Right ventricle myocardium inferior (tissue), 1 donor: Measurements from ENCODE around the gene MEST. TPM values are rescaled to one million over a fixed set of nuclear protein-coding genes. Genes with fewer than 3 reads are reported as not detected.
"Not testable (repeated sequence)": the region's sequence is repeated elsewhere in the genome, so short reads cannot be mapped to it uniquely, and the experiment has no call there.

Experiments used
- ATAC-seq: fragments of 200-7000 bp; cut with Tn5 transposase; one replicate; pipeline ENCODE4 v1.9.1; 2020; ENCODE audit warnings: mild to moderate bottlenecking, moderate library complexity
- DNase-seq: peaks from one replicate; pipeline ENCODE4 v3.0.0; 2021; ENCODE audit errors: missing footprints
- intact Hi-C: fragments of 100-400 bp; cut with DNase I; formaldehyde crosslinking; loops from one replicate; pipeline ENCODE4 v1.11.0; 2022
- long read RNA-seq: library from polyadenylated mRNA; unstranded; transcript quantifications from one replicate; pipeline ENCODE4 v2.0.0, GENCODE V29; 2021
- total RNA-seq: library from RNA; stranded (reverse); fragmentation: NEBNext Ultra II Directional; extraction: Animal tissue kit (Norgen Biotek cat#: 25700); gene quantifications from one replicate; pipeline ENCODE4 v1.2.1, GENCODE V29; 2021
- donor health status: DM: no; HTN: yes; CAD: no; lungs with severe emphysema.

The MEST gene, protein sequence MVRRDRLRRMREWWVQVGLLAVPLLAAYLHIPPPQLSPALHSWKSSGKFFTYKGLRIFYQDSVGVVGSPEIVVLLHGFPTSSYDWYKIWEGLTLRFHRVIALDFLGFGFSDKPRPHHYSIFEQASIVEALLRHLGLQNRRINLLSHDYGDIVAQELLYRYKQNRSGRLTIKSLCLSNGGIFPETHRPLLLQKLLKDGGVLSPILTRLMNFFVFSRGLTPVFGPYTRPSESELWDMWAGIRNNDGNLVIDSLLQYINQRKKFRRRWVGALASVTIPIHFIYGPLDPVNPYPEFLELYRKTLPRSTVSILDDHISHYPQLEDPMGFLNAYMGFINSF
- total RNA-seq = 10.7 TPM
- long read RNA-seq, partial matches to known transcripts = 0 of 4 reads
- long read RNA-seq, other reads (novel, unspliced or antisense) = 1 of 4 reads

- intact Hi-C loops = loop anchor here (10.0 kb wide), 1 partner anchor 137 kb away; no protein-coding TSS in a partner anchor
- peak; percentile 30 for ATAC-seq
- no peak for DNase-seq
Measured at GRCh38 chr7:130491841-130492522, at the start of gene MEST. MEST (plus strand) TSS chr7:130492085; CDS start chr7:130492314, 229 bp downstream.

- DNase-seq (no peak), ATAC-seq (no peak)
- intact Hi-C loops = loop anchor here (5.0 kb wide), 1 partner anchor 235 kb away; the partner anchor contains the start of genes SSMEM1 and TMEM209
Measured at GRCh38 chr7:130442601-130443000, 49.3 kb upstream of the MEST start.

DNA sequence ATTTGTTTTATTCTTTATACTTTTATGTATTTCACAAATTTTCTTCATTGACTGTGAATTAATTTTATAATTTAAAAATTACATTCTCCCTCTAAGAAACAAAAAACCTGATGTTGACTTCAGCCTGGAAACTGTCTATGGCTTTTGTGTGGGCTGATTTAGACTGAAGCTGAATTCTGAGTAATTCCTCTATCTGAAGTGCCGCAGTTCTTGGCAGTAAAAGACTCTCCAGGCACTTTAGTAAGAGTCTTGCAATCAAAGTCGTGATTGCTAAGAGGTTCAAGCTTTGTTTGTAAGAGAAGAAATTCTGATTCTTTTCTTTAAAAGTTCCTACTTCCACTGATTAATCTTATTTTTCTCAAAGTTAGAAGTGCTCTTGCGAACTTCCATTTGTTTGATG, 47.7 kb upstream of the MEST start:
- ATAC-seq (no peak), DNase-seq (no peak)
- intact Hi-C loops = loop anchor here (5.0 kb wide), 1 partner anchor 237 kb away; the partner anchor contains the start of genes SSMEM1 and TMEM209

DNA sequence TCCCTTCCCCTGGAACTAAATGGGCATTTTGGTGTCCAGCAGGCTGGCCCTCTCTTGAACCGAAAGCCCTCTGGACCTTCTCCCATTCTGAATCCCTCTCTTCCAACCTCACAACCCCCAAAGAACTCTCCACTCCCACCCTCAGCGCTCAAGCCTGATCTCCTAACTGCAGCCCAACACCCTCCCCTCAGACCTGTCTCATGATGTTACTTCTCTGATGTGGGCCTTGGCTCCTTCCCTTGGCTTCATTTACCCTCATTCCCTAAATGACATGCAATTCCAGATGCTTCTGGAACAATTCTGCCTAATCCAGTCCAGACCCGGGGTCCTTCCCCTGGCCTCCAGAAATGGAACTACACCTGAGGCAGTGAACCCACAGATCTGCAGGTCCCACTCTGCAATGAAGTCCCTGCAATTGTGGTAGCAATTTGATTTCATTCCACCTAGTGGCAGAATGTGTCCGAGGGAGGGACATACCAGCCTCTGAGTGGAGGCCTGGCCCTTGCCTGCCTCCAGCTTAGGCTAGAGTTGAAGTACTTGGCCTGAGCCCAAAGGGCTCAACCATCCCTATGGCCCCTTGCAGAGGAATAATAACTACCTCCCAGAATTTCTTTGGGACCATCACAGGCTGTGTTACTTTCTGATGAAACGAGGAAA, 47.0 kb upstream of the MEST start:
- intact Hi-C loops = loop anchor here (5.0 kb wide), 1 partner anchor 238 kb away; the partner anchor contains the start of genes SSMEM1 and TMEM209
- no peak for DNase-seq
- ATAC-seq = no peak

DNA sequence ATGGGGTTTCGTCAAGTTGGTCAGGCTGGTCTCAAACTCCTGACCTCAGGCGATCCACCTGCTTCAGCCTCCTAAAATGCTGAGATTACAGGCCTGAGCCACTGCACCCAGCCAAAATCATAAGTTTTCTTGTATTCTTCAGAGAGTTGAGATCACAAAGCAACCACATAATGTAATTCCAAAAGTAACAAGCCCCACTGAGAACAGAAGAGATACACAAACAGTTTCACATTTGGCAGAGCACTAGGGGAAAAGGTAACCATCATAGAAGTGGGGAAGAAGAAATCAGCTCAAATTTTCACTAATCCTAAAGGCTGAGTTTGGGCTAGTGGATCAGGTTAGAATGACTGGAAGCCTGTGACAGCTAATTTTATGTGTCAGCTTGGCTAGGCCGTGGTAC, 45.6 kb upstream of the MEST start:
- ATAC-seq (no peak), DNase-seq (no peak)
- intact Hi-C loops = no loop called here

DNA sequence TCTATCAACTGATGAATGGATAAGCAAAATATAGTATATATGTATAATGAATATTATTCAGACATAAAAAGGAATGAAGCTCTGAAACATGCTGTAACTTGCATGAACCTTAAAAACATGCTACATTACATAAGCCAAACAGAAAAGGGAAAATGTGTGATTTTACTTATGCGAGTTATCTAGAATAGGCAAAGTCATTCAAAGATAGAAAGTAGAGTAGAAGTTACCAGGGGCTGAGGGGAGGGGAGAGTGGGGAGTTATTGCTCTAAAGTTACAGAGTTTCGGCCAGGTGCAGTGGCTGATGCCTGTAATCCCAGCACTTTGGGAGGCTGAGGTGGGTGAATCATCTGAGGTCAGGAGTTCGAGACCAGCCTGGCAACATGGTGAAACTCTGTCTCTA, 40.5 kb upstream of the MEST start:
- DNase-seq, intact Hi-C loops, ATAC-seq: not testable (repeated sequence)

- ATAC-seq = no peak
- intact Hi-C loops = no loop called here
- DNase-seq = no peak
Measured at GRCh38 chr7:130452951-130453350, 38.9 kb upstream of the MEST start.

GRCh38 chr7:130454959-130455358, 36.9 kb upstream of the MEST start:
- ATAC-seq (no peak), DNase-seq (no peak)
- intact Hi-C loops = no loop called here

DNA sequence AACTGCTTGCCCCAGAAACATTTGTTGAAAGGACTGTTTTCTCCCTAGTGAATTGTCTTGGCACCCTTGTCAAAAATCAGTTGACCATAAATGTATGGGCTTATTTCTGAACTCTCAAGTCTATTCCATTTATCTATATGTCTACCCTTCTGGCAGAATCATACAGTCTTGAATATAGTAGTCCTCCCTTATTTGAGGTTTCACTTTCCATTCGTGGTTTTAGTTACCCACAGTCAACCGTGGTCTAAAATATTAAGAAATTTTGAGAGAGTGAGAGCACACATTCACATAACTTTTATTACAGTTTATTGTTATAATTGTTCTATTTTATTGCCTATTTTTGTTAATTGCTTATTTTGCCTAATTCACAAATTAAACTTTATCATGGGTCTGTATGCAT, 33.6 kb upstream of the MEST start:
- DNase-seq (no peak), ATAC-seq (no peak)
- intact Hi-C loops = no loop called here

- DNase-seq = no peak
- ATAC-seq = no peak
- intact Hi-C loops = no loop called here
Measured at GRCh38 chr7:130461272-130461671, 30.6 kb upstream of the MEST start.

- ATAC-seq (no peak), DNase-seq (no peak)
Measured at GRCh38 chr7:130463553-130464434, 28.1 kb upstream of the MEST start.

GRCh38 chr7:130468612-130469011, 23.3 kb upstream of the MEST start:
- intact Hi-C loops = no loop called here
- no peak for DNase-seq
- no peak for ATAC-seq

More at GRCh38 chr7:130463553-130464434, 28.1 kb upstream of the MEST start:
- intact Hi-C loops = no loop called here

GRCh38 chr7:130471974-130472373, 19.9 kb upstream of the MEST start:
- no peak for ATAC-seq
- intact Hi-C loops = no loop called here
- DNase-seq = no peak

GRCh38 chr7:130473289-130473688, 18.6 kb upstream of the MEST start:
- no peak for DNase-seq
- ATAC-seq = no peak
- intact Hi-C loops = no loop called here

GRCh38 chr7:130473876-130474275, 18.0 kb upstream of the MEST start:
- no peak for ATAC-seq
- intact Hi-C loops = no loop called here
- DNase-seq = no peak

- intact Hi-C loops = no loop called here
- no peak for ATAC-seq
Measured at GRCh38 chr7:130475776-130476175, 16.1 kb upstream of the MEST start.

DNA sequence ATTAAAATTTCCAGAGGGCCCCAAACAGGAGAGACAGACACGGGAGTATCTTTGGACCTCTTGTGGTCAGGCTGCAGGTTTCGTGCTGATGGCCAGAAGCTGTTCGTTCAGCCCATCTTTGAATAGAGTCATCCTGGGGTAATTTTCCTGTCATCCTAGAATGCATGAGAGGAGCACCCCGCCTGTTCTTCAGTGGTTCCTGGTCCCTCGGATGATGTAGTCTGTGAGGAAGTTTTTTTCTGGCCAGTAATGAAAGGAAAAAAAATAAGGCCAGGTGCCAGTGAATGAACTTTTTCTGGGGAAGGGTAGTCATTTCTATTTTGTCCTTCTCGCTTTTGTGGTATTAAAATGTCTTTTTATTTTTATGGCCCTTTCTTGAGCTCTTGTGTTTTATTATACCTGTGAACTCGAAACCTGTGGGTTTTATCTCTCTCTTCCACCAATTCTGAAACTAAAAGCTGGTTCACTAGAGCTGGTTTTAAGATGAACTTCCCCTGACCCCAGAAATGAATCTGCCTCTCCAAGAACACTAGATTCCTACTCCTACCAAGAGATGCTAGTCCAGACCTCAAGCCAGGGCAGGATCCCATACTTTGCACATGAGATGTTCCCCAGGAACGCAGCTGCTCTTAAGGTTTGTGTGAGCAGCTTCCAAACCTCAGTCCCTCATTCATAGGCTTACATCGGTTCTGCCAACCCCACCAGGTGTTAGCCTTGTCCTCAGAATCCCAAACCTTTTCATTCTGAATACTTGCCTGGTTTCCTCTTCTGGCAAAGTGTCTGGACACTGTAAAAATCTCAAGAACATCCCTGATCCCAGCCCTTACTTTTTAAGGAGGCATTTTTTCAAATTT, 15.4 kb upstream of the MEST start:
- no peak for DNase-seq
- no peak for ATAC-seq
- intact Hi-C loops = no loop called here

More at GRCh38 chr7:130475776-130476175, 16.1 kb upstream of the MEST start:
- no peak for DNase-seq

DNA sequence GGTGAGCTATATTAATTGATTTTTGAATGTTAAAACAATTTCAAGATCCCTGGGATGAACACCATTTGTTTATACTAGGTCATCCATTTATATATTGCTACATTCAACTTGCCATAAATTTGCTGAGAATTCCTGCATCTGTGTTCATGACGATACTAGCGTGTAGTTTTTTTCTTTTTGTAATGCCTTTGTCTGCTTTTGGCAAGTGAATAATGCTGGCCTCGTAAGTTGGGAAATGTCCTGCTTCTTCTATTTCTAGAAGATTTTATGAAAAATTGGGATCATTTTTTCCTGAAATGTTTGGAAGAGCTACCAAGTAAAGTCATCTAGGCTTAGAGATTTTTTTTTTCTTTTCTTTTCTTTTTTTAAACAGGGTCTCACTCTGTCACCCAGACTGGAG, 12.9 kb upstream of the MEST start:
- intact Hi-C loops = no loop called here
- ATAC-seq (no peak), DNase-seq (no peak)
